K562 (cell line): ENCODE measurements around the gene ABCB6. TPM values are rescaled to one million over a fixed set of nuclear protein-coding genes. Genes with fewer than 3 reads are reported as not detected.
A peak's percentile ranks its signal among the peaks of the same experiment; 100 is the strongest.

Experiments
- ATAC-seq: fragments of 200-7000 bp; cut with Tn5 transposase; 3 replicates; pipeline ENCODE4 v1.9.1; 2020; ENCODE audit warnings: moderate library complexity
- BruUV-seq: library from RNA; stranded (reverse); fragments of 400-500 nt; replicated peaks from 2 replicates; lab custom pipeline; 2021; lab: Mats Ljungman, UMichigan
- CTCF ChIA-PET: fragments of 300-600 bp; formaldehyde crosslinking; extraction: SDS; loops from one replicate; lab custom pipeline; 2021; ENCODE audit warnings: low intra/inter-chr PET ratio; lab: Yijun Ruan, JAX
- POLR2A ChIA-PET: fragments of 300-600, 350-650 bp; sonication (Branson Sonifier 250); formaldehyde crosslinking; extraction: SDS; loops from one replicate; lab custom pipeline; 2021; ENCODE audit warnings: antibody characterized with exemption, inconsistent platforms; lab: Yijun Ruan, JAX
- DNase-seq, 4 experiments: peaks; one replicate each; pipeline versions ENCODE4 v3.0.0 to v3.0.0-alpha.2; 2011 to 2018; ENCODE audit warnings: low spot score in 3 of 4, mixed read lengths in 3 of 4; ENCODE audit errors: extremely low read depth in 1 of 4
- FAIRE-seq: peaks from 2 replicates; lab custom pipeline; 2011; peaks lifted over from hg19 to GRCh38; lab: Jason Lieb, UNC
- H2AFZ ChIP-seq: 2 replicates; pipeline ENCODE4 v1.6.0; 2011; ENCODE audit warnings: low read depth, low read length, control low read depth, inconsistent platforms
- H3K27ac ChIP-seq: fragments of 200-600 bp; 3 replicates; pipeline ENCODE4 v1.8.0; 2011; ENCODE audit warnings: low read depth, mild to moderate bottlenecking, control low read depth, inconsistent platforms, low read length, moderate library complexity, mixed read lengths; ENCODE audit errors: extremely low read depth
- H3K27me3 ChIP-seq, 2 experiments: fragments of 300-600 bp in 1 of 2; 2 replicates in 1 of 2; 3 replicates in 1 of 2; pipeline versions ENCODE4 v1.6.0 to v1.8.0; 2011; ENCODE audit warnings: inconsistent platforms in 2 of 2, low read length in 2 of 2, mild to moderate bottlenecking in 1 of 2, mixed read lengths in 1 of 2, moderate library complexity in 1 of 2; ENCODE audit not compliant: control insufficient read depth in 2 of 2, insufficient read depth in 2 of 2
- H3K36me3 ChIP-seq: fragments of 300-600 bp; 3 replicates; pipeline ENCODE4 v1.8.0; 2011; ENCODE audit warnings: mild to moderate bottlenecking, low read length, inconsistent platforms; ENCODE audit not compliant: control insufficient read depth, insufficient read depth
- H3K4me1 ChIP-seq, 2 experiments: fragments of 200-600 bp in 1 of 2; replicated peaks in 1 of 2; 2 replicates in 1 of 2; 3 replicates in 1 of 2; pipeline versions ENCODE4 v1.5.1 to v1.8.0; 2011; ENCODE audit warnings: inconsistent platforms in 2 of 2, low read length in 2 of 2, mild to moderate bottlenecking in 1 of 2, mixed read lengths in 1 of 2, moderate library complexity in 1 of 2; ENCODE audit not compliant: control insufficient read depth in 2 of 2, insufficient read depth in 2 of 2
- H3K4me2 ChIP-seq: 2 replicates; pipeline ENCODE4 v1.6.1; 2011; ENCODE audit warnings: low read length, control low read depth, inconsistent platforms, mixed read lengths; ENCODE audit not compliant: insufficient read depth
- H3K4me3 ChIP-seq: fragments of 200-600 bp; sonication (generic), shearing (Covaris generic); 2 replicates; pipeline ENCODE4 v1.5.1; 2016; ENCODE audit warnings: control low read depth, inconsistent platforms
- H3K79me2 ChIP-seq: fragments of 200-600 bp; 3 replicates; pipeline ENCODE4 v1.8.0; 2011; ENCODE audit warnings: low read length, inconsistent platforms; ENCODE audit not compliant: control insufficient read depth, insufficient read depth
- H3K9ac ChIP-seq, 2 experiments: 2 replicates each; pipeline versions ENCODE4 v1.6.0 to v1.6.1; 2011; ENCODE audit warnings: low read depth in 2 of 2, low read length in 2 of 2, control low read depth in 1 of 2, inconsistent platforms in 1 of 2, mild to moderate bottlenecking in 1 of 2, mixed read lengths in 1 of 2; ENCODE audit not compliant: insufficient read depth in 1 of 2
- H3K9me1 ChIP-seq: one replicate; pipeline ENCODE4 v1.6.0; 2011; ENCODE audit warnings: inconsistent platforms, mild to moderate bottlenecking, low read length, moderate library complexity; ENCODE audit not compliant: control insufficient read depth, insufficient read depth
- H3K9me3 ChIP-seq: replicated peaks from 2 replicates; pipeline ENCODE4 v1.5.1; 2011; ENCODE audit warnings: low read depth, low read length, inconsistent platforms; ENCODE audit not compliant: control insufficient read depth, insufficient read depth
- H4K20me1 ChIP-seq: replicated peaks from 2 replicates; pipeline ENCODE4 v1.6.1; 2011; ENCODE audit warnings: low read length, inconsistent platforms, mixed read lengths; ENCODE audit not compliant: control insufficient read depth, insufficient read depth
- ARNT ChIP-seq, 2 experiments: fragments of 450-650 bp; IDR thresholded peaks; 2 replicates each; pipeline ENCODE4 v1.6.1; 2016; ENCODE audit warnings: mild to moderate bottlenecking in 1 of 2
- BDP1 ChIP-seq: IDR thresholded peaks from 3 replicates; pipeline ENCODE4 v1.6.1; 2011; ENCODE audit not compliant: insufficient read length, insufficient read depth
- CHD1 ChIP-seq: fragments of 200-600 bp; sonication (generic); IDR thresholded peaks from one replicate; pipeline ENCODE4 v1.6.1; 2012; ENCODE audit warnings: mild to moderate bottlenecking, moderate library complexity, low read length, inconsistent platforms
- FIP1L1 ChIP-seq: fragments of 200-400 bp; formaldehyde crosslinking; IDR thresholded peaks from 2 replicates; pipeline ENCODE4 v1.6.1; 2018; ENCODE audit warnings: mild to moderate bottlenecking, low read depth, low read length; ENCODE audit not compliant: poor library complexity, severe bottlenecking
- NCOA4 ChIP-seq: fragments of 450-650 bp; IDR thresholded peaks from 2 replicates; pipeline ENCODE4 v1.6.1; 2018; ENCODE audit warnings: mild to moderate bottlenecking; ENCODE audit not compliant: partially characterized antibody
- NUFIP1 ChIP-seq: fragments of 450-650 bp; IDR thresholded peaks from 2 replicates; pipeline ENCODE4 v1.6.1; 2018; ENCODE audit not compliant: partially characterized antibody
- SIN3A ChIP-seq, 2 experiments: fragments of 150-350 bp in 1 of 2; IDR thresholded peaks; 2 replicates each; pipeline ENCODE4 v1.6.1; 2011 to 2016; ENCODE audit warnings: borderline replicate concordance in 2 of 2, low read depth in 2 of 2, low read length in 2 of 2, mild to moderate bottlenecking in 2 of 2, moderate library complexity in 2 of 2; ENCODE audit not compliant: control insufficient read depth in 1 of 2
- STAG1 ChIP-seq: sonication (generic); formaldehyde crosslinking; IDR thresholded peaks from 2 replicates; pipeline ENCODE4 v1.5.0; 2020; ENCODE audit warnings: missing genetic modification reagents, borderline replicate concordance
- WGBS: fragments of 100-300 bp; shearing (Covaris generic); methylation state at CpG from one replicate; pipeline ENCODE4 v1.1.6; 2016; ENCODE audit warnings: low coverage, mixed read lengths; ENCODE audit not compliant: insufficient coverage; ENCODE audit errors: missing lambda C conversion rate; 5-methylcytosine and 5-hydroxymethylcytosine counted together
- in situ Hi-C: fragments of 300-500 bp; cut with MboI; formaldehyde crosslinking; loops from 4 replicates; pipeline ENCODE4 v1.15.0; 2018; ENCODE audit warnings: inconsistent platforms, mixed read lengths
- intact Hi-C: fragments of 100-400 bp; cut with micrococcal nuclease; formaldehyde crosslinking; loops from 2 replicates; pipeline ENCODE4 v1.14.2; 2022
- polyA plus RNA-seq, 8 experiments: library from polyadenylated mRNA; depleted of rRNA in 4 of 8; stranded (reverse) in 5 of 8; unstranded in 3 of 8; fragments of >200 nt; fragmentation: Nextera tagmentation in 2 of 8; fragmentation: Illumina TruSeq in 1 of 8; extraction: Ambion mirVana in 2 of 8; extraction: Trizol in 1 of 8; gene quantifications; 2 replicates each; pipeline versions ENCODE4 v1.2.1 to v1.2.3, GENCODE V29; 2011 to 2014; ENCODE audit warnings: inconsistent platforms in 1 of 8, missing spikeins in 1 of 8
- total RNA-seq, 7 experiments: library from RNA; depleted of rRNA in 6 of 7; stranded (reverse); fragments of >200 nt in 6 of 7; fragmentation: Illumina TruSeq in 2 of 7; extraction: Trizol in 2 of 7; gene quantifications; 2 replicates each; pipeline versions ENCODE4 v1.2.1 to v1.2.3, GENCODE V29; 2011 to 2021; ENCODE audit warnings: low replicate concordance in 1 of 7
- TF ChIP-seq, protein P1 (sequence below): conservative IDR thresholded peaks from 2 replicates; pipeline ENCODE4 v1.6.1; 2011; ENCODE audit warnings: low read depth, mild to moderate bottlenecking, low read length; ENCODE audit not compliant: control insufficient read depth
- TF ChIP-seq, protein P2 (sequence below), 2 experiments: fragments of 450-650 bp; formaldehyde crosslinking in 1 of 2; IDR thresholded peaks; 2 replicates each; pipeline versions ENCODE4 v1.4.0 to v1.6.1; 2014 to 2020; ENCODE audit warnings: mild to moderate bottlenecking in 2 of 2, borderline replicate concordance in 1 of 2, low read depth in 1 of 2

ABCB6 gene
- total and polyA plus RNA-seq, 9 of the 15 experiments (the other 6 are each of a cell fraction or from before 2014, with no cell fraction given), result 3.7 to 29.8 (median 16.8) TPM

DNA sequence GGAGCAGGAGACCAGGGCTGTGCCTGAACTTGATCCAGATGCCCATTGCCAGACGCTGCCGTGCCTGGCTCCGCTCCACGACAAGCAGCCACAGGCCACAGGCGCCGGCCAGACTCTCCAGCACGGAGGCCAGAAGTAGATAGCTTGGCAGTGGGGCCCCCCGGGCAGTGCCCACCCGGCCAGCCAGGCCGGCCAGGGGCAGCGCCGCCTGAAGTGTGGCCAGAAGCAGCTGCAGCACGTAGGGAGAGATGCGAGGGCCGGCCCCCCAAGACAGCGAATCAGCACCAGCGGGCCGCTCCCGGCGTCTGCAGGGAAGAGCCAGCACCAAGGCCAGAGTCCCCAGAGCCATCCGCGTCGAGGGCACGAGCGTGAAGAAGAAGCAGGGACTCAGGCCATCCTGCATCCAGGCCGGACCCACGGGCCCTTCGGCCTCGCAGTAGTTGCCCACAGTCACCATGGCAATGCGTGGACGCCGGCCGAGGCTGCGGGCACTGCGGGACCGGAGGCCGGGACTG is 484 bp downstream of the ABCB6 start:
- no TSS peak for BruUV-seq
- Histone ChIP-seq H4K20me1 (0 out of 2 replicates have a peak, but pooled peaks cover 2% of the 10 kb centered on the region), H3K9me3 (no peaks in the 10 kb centered on the region), H3K4me1 (peaks cover 13 to 53% of the 10 kb centered on the region in 2 experiments; a peak in 4 of 5 replicates), H3K9ac (peak overlapping the region; percentile 73 to 89), H2AFZ (peak overlapping the region; percentile 75; the same call in 1 of the 2 replicates), H3K27ac (peak overlapping the region; percentile 89), H3K4me3 (peak overlapping the region; percentile 58), H3K4me2 (peak overlapping the region; percentile 92), H3K36me3 (peaks cover 72% of the 10 kb centered on the region), H3K27me3 (no peaks in the 10 kb centered on the region), H3K9me1 (no peaks in the 10 kb centered on the region), H3K79me2 (peaks cover 27% of the 10 kb centered on the region)
- FAIRE-seq (no peak), DNase-seq (peak in 2 of 4 experiments; percentile 37 to 55), ATAC-seq (peak; percentile 77)
- intact Hi-C loops (loop anchor here (1.0 to 2.0 kb wide), 4 partner anchors 11 to 61 kb away; partner anchors contain the start of genes ANKZF1, ATG9A, DNAJB2 and NHEJ1), in situ Hi-C loops (no loop called here)
- ChIA-PET CTCF (interaction anchor here (1.5 kb wide), 1 partner anchor 77 kb away, joined by 7 read pairs; no protein-coding TSS in a partner anchor), POLR2A (interaction anchor here (0.6 to 2.2 kb wide), 11 partner anchors 8 to 230 kb away, joined by 3 to 12 read pairs (median 5); partner anchors contain the start of genes ANKZF1, ATG9A, CNPPD1 and GLB1L)
- 2% methylated on average over 10 of the region's 37 CpGs for WGBS
- TF ChIP-seq NCOA4 (no peak), BDP1 (no peak), CHD1 (peak; percentile 38), STAG1 (CRISPR knock-in tag) (no peak), ARNT (IDR thresholded peaks at IDR 0.05) (no peak), FIP1L1 (peak; percentile 88), SIN3A (IDR thresholded peaks at IDR 0.05; ENCODE audit: borderline replicate concordance in 2 of 2, control insufficient read depth in 1 of 2, low read depth in 2 of 2, low read length in 2 of 2) (peak in 1 of 2 experiments; percentile 10; a peak in 1 of 4 replicates), NUFIP1 (no peak)
- TF ChIP-seq, protein P1, sequence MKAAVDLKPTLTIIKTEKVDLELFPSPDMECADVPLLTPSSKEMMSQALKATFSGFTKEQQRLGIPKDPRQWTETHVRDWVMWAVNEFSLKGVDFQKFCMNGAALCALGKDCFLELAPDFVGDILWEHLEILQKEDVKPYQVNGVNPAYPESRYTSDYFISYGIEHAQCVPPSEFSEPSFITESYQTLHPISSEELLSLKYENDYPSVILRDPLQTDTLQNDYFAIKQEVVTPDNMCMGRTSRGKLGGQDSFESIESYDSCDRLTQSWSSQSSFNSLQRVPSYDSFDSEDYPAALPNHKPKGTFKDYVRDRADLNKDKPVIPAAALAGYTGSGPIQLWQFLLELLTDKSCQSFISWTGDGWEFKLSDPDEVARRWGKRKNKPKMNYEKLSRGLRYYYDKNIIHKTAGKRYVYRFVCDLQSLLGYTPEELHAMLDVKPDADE, result 0 out of 2 replicates have a peak, but pooled peaks have one; percentile 45
- TF ChIP-seq, protein P2, sequence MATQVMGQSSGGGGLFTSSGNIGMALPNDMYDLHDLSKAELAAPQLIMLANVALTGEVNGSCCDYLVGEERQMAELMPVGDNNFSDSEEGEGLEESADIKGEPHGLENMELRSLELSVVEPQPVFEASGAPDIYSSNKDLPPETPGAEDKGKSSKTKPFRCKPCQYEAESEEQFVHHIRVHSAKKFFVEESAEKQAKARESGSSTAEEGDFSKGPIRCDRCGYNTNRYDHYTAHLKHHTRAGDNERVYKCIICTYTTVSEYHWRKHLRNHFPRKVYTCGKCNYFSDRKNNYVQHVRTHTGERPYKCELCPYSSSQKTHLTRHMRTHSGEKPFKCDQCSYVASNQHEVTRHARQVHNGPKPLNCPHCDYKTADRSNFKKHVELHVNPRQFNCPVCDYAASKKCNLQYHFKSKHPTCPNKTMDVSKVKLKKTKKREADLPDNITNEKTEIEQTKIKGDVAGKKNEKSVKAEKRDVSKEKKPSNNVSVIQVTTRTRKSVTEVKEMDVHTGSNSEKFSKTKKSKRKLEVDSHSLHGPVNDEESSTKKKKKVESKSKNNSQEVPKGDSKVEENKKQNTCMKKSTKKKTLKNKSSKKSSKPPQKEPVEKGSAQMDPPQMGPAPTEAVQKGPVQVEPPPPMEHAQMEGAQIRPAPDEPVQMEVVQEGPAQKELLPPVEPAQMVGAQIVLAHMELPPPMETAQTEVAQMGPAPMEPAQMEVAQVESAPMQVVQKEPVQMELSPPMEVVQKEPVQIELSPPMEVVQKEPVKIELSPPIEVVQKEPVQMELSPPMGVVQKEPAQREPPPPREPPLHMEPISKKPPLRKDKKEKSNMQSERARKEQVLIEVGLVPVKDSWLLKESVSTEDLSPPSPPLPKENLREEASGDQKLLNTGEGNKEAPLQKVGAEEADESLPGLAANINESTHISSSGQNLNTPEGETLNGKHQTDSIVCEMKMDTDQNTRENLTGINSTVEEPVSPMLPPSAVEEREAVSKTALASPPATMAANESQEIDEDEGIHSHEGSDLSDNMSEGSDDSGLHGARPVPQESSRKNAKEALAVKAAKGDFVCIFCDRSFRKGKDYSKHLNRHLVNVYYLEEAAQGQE (IDR thresholded peaks at IDR 0.05; ENCODE audit: borderline replicate concordance), result peak; percentile 87
- TF ChIP-seq, protein P2 (CRISPR knock-in tag; IDR thresholded peaks at IDR 0.05; ENCODE audit: low read depth), result peak; percentile 85
